Kidney tubule cell (primary cell): ENCODE data around the gene VGLL4.
"Not testable (repeated sequence)": the region's sequence is repeated elsewhere in the genome, so short reads cannot be mapped to it uniquely, and the experiment has no call there.

Experiments
- DNase-seq: peaks from one replicate; pipeline ENCODE4 v3.0.0-alpha.2; 2018; ENCODE audit warnings: low spot score

VGLL4 gene

DNA sequence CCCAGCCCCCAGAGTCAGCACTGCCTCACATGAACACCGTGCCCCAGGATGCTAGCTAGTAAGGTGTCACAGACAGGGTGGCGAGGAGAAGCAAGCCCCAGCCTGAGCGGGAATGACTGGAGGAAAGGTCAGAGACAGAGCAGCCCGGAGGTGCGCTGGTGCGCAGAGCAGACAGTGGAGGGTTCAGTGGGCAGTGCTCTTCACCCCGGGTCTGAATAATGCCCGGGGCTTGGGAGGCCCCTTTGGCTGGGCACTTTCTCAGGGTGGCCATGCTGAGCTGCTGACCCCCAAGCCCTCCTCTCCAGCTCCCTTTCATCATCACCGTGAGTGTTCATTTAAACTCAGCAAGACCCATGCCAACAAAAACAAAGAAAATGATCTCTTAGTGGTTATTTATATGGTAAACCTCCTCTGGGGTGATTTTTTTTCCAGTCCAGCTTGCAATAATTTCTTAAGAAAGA lies 110.8 kb downstream of the VGLL4 start:
- DNase-seq = no peak

DNA sequence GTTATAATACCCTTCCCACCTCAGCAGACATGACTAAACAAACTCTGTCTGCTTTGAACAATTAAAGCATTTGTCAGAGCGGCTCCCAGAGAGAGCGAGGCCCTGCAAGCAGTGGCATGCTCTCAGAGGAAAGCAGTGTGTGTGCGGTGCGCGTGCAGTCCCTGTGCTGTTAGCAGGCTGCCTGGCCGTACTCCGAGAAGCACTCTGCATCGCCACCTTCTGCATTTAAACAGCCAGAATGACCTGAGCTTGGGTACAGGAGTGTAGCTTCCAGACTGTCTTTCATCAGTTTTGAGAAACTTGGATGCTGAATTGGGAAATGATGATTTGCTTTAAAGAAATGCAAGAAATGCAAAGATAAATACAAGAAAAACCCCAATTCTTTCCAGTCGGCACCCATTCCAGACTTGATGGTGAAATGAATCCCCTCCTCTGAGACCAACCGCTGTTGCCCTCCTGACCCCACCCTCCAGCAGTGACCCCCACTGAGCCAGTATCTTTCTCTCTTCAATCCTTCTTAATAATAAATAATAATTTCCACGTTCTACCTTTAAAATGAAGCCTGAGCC lies 113.5 kb downstream of the VGLL4 start:
- DNase-seq = peak; percentile 28

- no peak for DNase-seq
Observed at GRCh38 chr3:11529281-11529680, 114.4 kb downstream of the VGLL4 start.

DNA sequence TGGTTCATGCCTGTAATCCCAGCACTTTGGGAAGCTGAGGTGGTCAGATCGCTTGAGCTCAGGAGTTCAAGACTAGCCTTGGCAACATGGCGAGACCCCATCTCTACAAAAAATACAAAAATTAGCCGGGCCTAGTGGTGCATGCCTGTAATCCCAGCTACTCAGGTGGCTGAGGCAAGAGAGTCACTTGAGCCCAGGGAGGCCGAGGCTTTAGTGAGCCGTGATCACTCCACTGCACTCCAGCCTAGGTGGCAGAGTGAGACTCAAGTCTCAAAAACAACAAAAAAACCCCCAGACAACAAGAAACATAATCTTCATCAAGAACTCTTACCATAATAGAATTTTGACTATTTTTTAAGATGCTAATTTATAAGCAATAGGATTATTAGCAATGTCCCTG lies 117.6 kb downstream of the VGLL4 start:
- not testable (repeated sequence) for DNase-seq

GRCh38 chr3:11523572-11524101 lies 120.1 kb downstream of the VGLL4 start:
- no peak for DNase-seq

- DNase-seq = no peak
Observed at GRCh38 chr3:11522953-11523571, 120.7 kb downstream of the VGLL4 start.

GRCh38 chr3:11522398-11522715 lies 121.4 kb downstream of the VGLL4 start:
- DNase-seq = peak; percentile 39

GRCh38 chr3:11521167-11521566 lies 122.5 kb downstream of the VGLL4 start:
- no peak for DNase-seq

DNA sequence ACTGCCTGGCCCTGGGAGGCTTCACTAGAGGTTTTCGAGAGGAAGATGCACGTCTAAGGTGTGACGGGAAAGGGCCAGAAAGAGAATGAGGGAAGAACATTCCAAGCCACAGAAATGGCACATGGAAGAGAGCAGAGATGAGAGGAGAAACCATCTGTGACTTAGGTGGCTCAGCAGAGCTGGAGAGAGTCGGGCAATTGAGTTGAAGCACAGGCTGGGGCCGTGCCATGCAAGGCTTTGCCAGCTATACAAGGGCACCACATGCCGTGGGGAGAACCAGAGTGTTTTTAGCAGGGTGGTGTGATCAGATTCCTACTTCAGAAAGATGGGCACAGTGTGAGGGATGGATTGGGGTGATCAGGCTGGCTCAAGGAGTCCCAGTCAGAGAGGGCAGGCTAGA lies 126.1 kb downstream of the VGLL4 start:
- DNase-seq = no peak

DNA sequence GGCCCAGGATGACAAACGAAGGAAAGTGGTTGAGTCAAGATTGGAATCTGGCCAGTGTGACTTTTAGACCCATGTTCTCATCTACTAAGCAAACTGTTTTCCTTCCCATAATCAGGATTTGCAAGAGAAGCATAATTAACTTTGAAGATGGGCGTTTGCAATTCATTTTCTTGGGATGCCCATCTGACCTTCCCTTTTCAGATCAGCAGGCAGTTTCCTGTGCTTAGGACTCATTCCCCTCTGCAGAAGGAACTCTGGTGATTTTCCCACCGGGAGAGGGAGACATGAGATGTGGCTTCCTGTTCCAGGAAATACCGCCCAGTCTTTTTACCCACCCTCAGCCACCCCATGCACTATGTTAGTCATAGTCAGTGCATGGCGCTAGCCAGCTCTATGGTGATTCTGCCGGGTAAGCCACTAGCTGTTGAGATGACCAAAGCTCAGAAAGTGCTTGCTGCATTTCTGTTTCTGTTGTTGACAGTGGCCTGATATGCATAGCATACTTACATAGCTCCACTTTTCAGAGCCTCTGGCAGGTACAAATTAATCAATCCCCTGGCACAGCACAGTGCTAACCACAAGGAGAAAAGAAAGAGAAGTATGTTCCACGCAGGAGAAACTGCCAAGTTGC lies 129.4 kb downstream of the VGLL4 start:
- peak; percentile 77 for DNase-seq

DNA sequence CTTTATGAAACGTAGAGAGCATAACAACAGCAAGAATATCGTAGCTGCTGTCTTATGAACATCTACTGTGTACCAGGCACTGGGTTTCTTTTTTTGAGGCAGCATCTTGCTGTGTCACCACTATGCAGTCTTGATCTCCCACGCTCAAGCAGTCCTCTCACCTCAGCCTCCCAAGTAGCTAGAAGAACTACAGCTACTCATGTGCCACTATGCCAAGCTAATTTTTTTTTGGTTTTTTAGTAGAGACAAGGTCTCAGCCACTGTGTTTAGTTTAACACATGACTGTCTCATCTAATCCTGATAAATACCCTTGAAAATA lies 129.9 kb downstream of the VGLL4 start:
- DNase-seq = no peak

- DNase-seq = not testable (repeated sequence)
Observed at GRCh38 chr3:11513125-11513816, 130.4 kb downstream of the VGLL4 start.

DNA sequence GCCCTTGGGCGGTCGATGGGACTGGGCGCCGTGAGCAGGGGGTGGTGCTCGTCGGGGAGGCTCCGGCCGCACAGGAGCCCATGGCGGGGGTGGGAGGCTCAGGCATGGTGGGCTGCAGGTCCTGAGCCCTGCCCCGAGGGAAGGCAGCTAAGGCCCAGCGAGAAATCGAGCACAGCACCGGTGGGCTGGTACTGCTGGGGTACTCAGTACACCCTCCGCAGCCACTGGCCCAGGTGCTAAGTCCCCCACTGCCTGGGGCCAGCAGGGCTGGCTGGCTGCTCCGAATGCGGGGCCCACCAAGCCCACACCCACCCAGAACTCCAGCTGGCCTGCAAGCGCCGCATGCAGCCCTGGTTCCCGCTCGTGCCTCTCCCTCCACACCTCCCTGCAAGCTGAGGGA lies 132.1 kb downstream of the VGLL4 start:
- DNase-seq = not testable (repeated sequence)

- DNase-seq = no peak
Observed at GRCh38 chr3:11510356-11510755, 133.4 kb downstream of the VGLL4 start.

DNA sequence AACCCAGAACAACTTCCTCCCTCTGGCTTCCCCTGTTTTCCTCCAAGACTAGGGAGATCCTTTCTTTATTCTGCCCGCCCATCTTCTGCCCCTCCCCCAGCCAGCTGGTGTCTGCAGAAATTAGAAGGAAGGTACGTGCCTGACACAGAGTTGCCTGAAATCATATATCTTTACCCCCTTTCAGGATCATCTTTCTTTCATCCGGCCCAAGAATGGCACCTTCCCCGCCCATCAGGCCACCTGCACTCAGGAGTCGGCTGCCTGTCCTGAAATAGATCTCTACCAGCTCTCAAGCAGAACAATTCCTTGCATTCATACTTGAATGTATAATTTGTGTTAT lies 133.7 kb downstream of the VGLL4 start:
- no peak for DNase-seq

DNA sequence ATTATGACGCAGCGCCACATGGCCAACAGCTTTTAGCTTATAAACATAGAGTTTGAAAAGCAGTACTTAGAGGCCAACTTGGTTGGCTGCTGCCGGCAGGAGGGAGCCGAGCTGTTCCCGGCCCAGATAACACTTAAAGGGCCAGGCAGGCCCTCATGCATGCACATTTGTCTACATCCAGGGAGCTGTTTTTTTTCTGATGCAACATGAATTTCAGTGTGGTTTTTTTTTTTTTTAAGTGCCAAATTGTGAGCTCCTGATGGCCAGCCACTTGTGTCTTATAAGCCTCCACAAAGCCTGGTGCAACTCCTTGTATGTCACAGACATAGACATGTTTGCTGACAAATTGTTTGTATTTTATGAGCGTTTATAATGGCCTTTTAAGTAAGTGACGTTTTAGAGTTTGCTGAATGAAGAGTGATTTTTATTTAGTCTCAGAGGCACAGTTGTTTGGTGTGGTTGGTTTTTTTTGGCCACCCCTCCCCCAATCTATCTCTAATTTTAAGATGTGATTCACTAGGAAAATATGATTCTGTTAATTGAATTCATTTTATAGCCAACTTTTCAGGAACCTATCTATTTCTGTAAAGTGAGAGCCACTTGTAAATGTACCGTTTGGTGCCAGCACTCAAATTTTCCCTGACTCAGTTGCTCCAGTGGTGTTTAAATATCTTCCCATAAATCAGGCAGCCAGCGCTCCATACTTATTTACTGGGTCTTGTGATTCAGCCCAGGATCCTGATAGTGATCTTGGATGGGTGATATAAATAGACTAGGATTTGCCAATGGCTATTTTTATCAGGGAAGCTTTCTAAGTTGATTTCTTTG lies 134.3 kb downstream of the VGLL4 start:
- DNase-seq = peak; percentile 30

GRCh38 chr3:11508346-11509172 lies 135.2 kb downstream of the VGLL4 start:
- no peak for DNase-seq

- no peak for DNase-seq
Observed at GRCh38 chr3:11507719-11508118, 136.0 kb downstream of the VGLL4 start.
